Karpas-422 (cell line): ENCODE results near the gene TUBB2A. TPM values are rescaled to one million over a fixed set of nuclear protein-coding genes. Genes with fewer than 3 reads are reported as not detected.
A peak's percentile ranks its signal among the peaks of the same experiment; 100 is the strongest.

Experiments
- DNase-seq: peaks from one replicate; pipeline ENCODE4 v3.0.0-alpha.2; 2015
- H2AFZ ChIP-seq: fragments of 200-600 bp; sonication (generic); 2 replicates; pipeline ENCODE4 v1.6.1; 2014; ENCODE audit warnings: antibody characterized with exemption, low read length, mixed read lengths
- H3K27ac ChIP-seq: fragments of 200-600 bp; sonication (generic); 2 replicates; pipeline ENCODE4 v1.5.1; 2014; ENCODE audit warnings: mild to moderate bottlenecking, low read length, moderate library complexity
- H3K27me3 ChIP-seq: fragments of 200-600 bp; sonication (generic); 2 replicates; pipeline ENCODE4 v1.6.1; 2014; ENCODE audit warnings: low read length, mixed read lengths
- H3K36me3 ChIP-seq: fragments of 200-600 bp; sonication (generic); 2 replicates; pipeline ENCODE4 v1.6.1; 2014; ENCODE audit warnings: low read length, mixed read lengths; ENCODE audit not compliant: insufficient read depth
- H3K4me1 ChIP-seq: fragments of 200-600 bp; sonication (generic); 2 replicates; pipeline ENCODE4 v1.6.1; 2014; ENCODE audit warnings: mild to moderate bottlenecking, low read length, mixed read lengths
- H3K4me2 ChIP-seq: fragments of 200-600 bp; sonication (generic); 2 replicates; pipeline ENCODE4 v1.6.1; 2014; ENCODE audit warnings: low read length, low read depth, mild to moderate bottlenecking; ENCODE audit not compliant: poor library complexity, severe bottlenecking
- H3K4me3 ChIP-seq: fragments of 200-600 bp; sonication (generic); 2 replicates; pipeline ENCODE4 v1.5.1; 2014; ENCODE audit warnings: mild to moderate bottlenecking, antibody characterized with exemption, low read length, mixed read lengths
- H3K79me2 ChIP-seq: fragments of 200-600 bp; sonication (generic); 2 replicates; pipeline ENCODE4 v1.6.1; 2014; ENCODE audit warnings: mild to moderate bottlenecking, low read length, mixed read lengths
- H3K9ac ChIP-seq: fragments of 200-600 bp; sonication (generic); 2 replicates; pipeline ENCODE4 v1.6.0; 2014; ENCODE audit warnings: low read length
- H3K9me2 ChIP-seq: fragments of 200-600 bp; sonication (generic), shearing (Covaris generic); replicated peaks from 2 replicates; pipeline ENCODE4 v1.6.0; 2014; ENCODE audit warnings: mild to moderate bottlenecking, low read length, moderate library complexity; ENCODE audit not compliant: insufficient read depth
- H3K9me3 ChIP-seq: fragments of 300-700, 200-600 bp; sonication (generic); 2 replicates; pipeline ENCODE4 v1.6.1; 2014; ENCODE audit warnings: low read length, mixed read lengths
- H4K20me1 ChIP-seq: fragments of 200-600 bp; sonication (generic); 2 replicates; pipeline ENCODE4 v1.6.1; 2014; ENCODE audit warnings: mild to moderate bottlenecking, antibody characterized with exemption, low read length, low read depth; ENCODE audit not compliant: insufficient read depth
- total RNA-seq: library from RNA; depleted of rRNA; stranded (reverse); fragments of >200 nt; shearing (Covaris generic); gene quantifications from 2 replicates; pipeline ENCODE4 v1.2.3, GENCODE V29; 2014; ENCODE audit warnings: low replicate concordance; rRNA removed

Gene TUBB2A
- total RNA-seq, 1 experiment from 2014 or later, result not detected

GRCh38 chr6:3117912-3118352 lies 39.4 kb downstream of the TUBB2A start:
- no peak for DNase-seq
- H3K9ac ChIP-seq, result peak overlapping the region; percentile 82
- peak overlapping the region; percentile 6; the same call in 1 of the 2 replicates for H3K27ac ChIP-seq
- peak overlapping the region; percentile 82 for H3K4me3 ChIP-seq
- peak overlapping the region; percentile 3 for H2AFZ ChIP-seq
- H4K20me1 ChIP-seq, result no peaks in the 10 kb centered on the region
- peak overlapping the region; percentile 85 for H3K4me2 ChIP-seq
- H3K9me3 ChIP-seq, result no peaks in the 10 kb centered on the region
- H3K36me3 ChIP-seq, result no peaks in the 10 kb centered on the region
- no peaks in the 10 kb centered on the region for H3K27me3 ChIP-seq
- H3K79me2 ChIP-seq, result no peaks in the 10 kb centered on the region
- H3K9me2 ChIP-seq, result no peaks in the 10 kb centered on the region
- H3K4me1 ChIP-seq, result peaks cover 21% of the 10 kb centered on the region

GRCh38 chr6:3114377-3114776 lies 43.0 kb downstream of the TUBB2A start:
- Histone ChIP-seq H3K4me2 (no peak overlapping the region), H3K27me3 (no peaks in the 10 kb centered on the region), H3K9me2 (no peaks in the 10 kb centered on the region), H2AFZ (no peak overlapping the region), H3K4me3 (no peak overlapping the region), H3K79me2 (no peaks in the 10 kb centered on the region), H3K27ac (no peak overlapping the region), H4K20me1 (no peaks in the 10 kb centered on the region), H3K9me3 (no peaks in the 10 kb centered on the region), H3K9ac (no peak overlapping the region), H3K36me3 (no peaks in the 10 kb centered on the region), H3K4me1 (peaks cover 17% of the 10 kb centered on the region)
- DNase-seq, result no peak

GRCh38 chr6:3109761-3110160 lies 47.6 kb downstream of the TUBB2A start:
- Histone ChIP-seq H3K27ac (no peak overlapping the region), H3K9ac (no peak overlapping the region), H3K79me2 (0 out of 2 replicates have a peak, but pooled peaks cover 6% of the 10 kb centered on the region), H4K20me1 (no peaks in the 10 kb centered on the region), H3K4me3 (no peak overlapping the region), H3K4me2 (no peak overlapping the region), H3K4me1 (no peaks in the 10 kb centered on the region), H3K9me3 (no peaks in the 10 kb centered on the region), H3K27me3 (no peaks in the 10 kb centered on the region), H2AFZ (no peak overlapping the region), H3K9me2 (no peaks in the 10 kb centered on the region), H3K36me3 (peaks cover 15% of the 10 kb centered on the region; the same call in 1 of the 2 replicates)
- no peak for DNase-seq

GRCh38 chr6:3108746-3109414 lies 48.5 kb downstream of the TUBB2A start:
- Histone ChIP-seq H3K9me3 (no peaks in the 10 kb centered on the region), H3K27me3 (no peaks in the 10 kb centered on the region), H3K9ac (no peak overlapping the region), H4K20me1 (no peaks in the 10 kb centered on the region), H3K4me2 (no peak overlapping the region), H3K9me2 (no peaks in the 10 kb centered on the region), H2AFZ (no peak overlapping the region), H3K4me1 (no peaks in the 10 kb centered on the region), H3K4me3 (no peak overlapping the region), H3K27ac (no peak overlapping the region), H3K79me2 (0 out of 2 replicates have a peak, but pooled peaks cover 6% of the 10 kb centered on the region), H3K36me3 (peaks cover 15% of the 10 kb centered on the region; the same call in 1 of the 2 replicates)
- no peak for DNase-seq

Other genes with a start within 250 kb of the TUBB2A start
- gene SERPINB6, start 186.0 kb downstream of the TUBB2A start, total RNA-seq, result not detected in 2 replicates
- gene NQO2, start 157.7 kb downstream of the TUBB2A start, total RNA-seq, result 5.5 and 9.1 TPM in 2 replicates
- 9.6 and 12.3 TPM in 2 replicates for gene RIPK1, start 89.0 kb downstream of the TUBB2A start, total RNA-seq
- gene BPHL, start 38.8 kb downstream of the TUBB2A start, total RNA-seq, result 9.3 and 14.6 TPM in 2 replicates
- 0.34 TPM in 1 of 2 replicates, not detected in the other for gene TUBB2B, start 70.1 kb upstream of the TUBB2A start, total RNA-seq
- 42.3 and 90.4 TPM in 2 replicates for gene PSMG4, start 101.4 kb upstream of the TUBB2A start, total RNA-seq